Body of pancreas (tissue), 4 donors: ENCODE results near the gene FAAH2.

Experiments
- CTCF ChIP-seq, 7 experiments: fragments of 450-650 bp in 4 of 7; fragments of 200-600 bp in 3 of 7; sonication (generic) in 3 of 7; IDR thresholded peaks; one replicate each; pipeline ENCODE4 v1.5.1; 2016 to 2019; ENCODE audit warnings: antibody characterized with exemption in 7 of 7
- POLR2A ChIP-seq, 3 donors: fragments of 450-650 bp; IDR thresholded peaks; one replicate each; pipeline ENCODE4 v1.6.1; 2016; ENCODE audit warnings: antibody characterized with exemption in 3 of 3, mild to moderate bottlenecking in 2 of 3

GRCh38 chrX:57313583-57314215 is 27.2 kb downstream of the FAAH2 start:
- no peak for TF ChIP-seq CTCF (IDR thresholded peaks at IDR 0.05)
- no peak for TF ChIP-seq POLR2A (IDR thresholded peaks at IDR 0.05)
